Measurements from ENCODE around the gene DACT2.
"Not testable (repeated sequence)": the region's sequence is repeated elsewhere in the genome, so short reads cannot be mapped to it uniquely, and the experiment has no call there.

DACT2 gene

GRCh38 chr6:168322966-168323365, 3.4 kb upstream of the DACT2 start:
- Mint-ChIP-seq H3K4me1 (no peaks in the 10 kb centered on the region), H3K27ac (no peak overlapping the region), H3K27me3 (peaks cover 35 to 53% of the 10 kb centered on the region in 2 donors), H3K4me3 (no peak overlapping the region), H3K9me3 (peaks cover 12 to 15% of the 10 kb centered on the region in 2 donors), H3K36me3 (peaks cover 2 to 7% of the 10 kb centered on the region in 2 donors)
- DNase-seq (no peak), ATAC-seq (replicated peaks) (no peak)

GRCh38 chr6:168320634-168321033, 1.1 kb upstream of the DACT2 start:
- Mint-ChIP-seq H3K4me3 (no peak overlapping the region), H3K27me3 (peaks cover 26 to 40% of the 10 kb centered on the region in 2 donors), H3K4me1 (no peaks in the 10 kb centered on the region), H3K9me3 (peaks cover 6 to 9% of the 10 kb centered on the region in 2 donors), H3K36me3 (peaks cover 2 to 7% of the 10 kb centered on the region in 2 donors), H3K27ac (no peak overlapping the region)
- DNase-seq (no peak), ATAC-seq (replicated peaks) (no peak)

- peaks cover 2 to 7% of the 10 kb centered on the region in 2 donors for H3K36me3 Mint-ChIP-seq
- DNase-seq (no peak), ATAC-seq (replicated peaks) (no peak)
- peaks cover 29 to 41% of the 10 kb centered on the region in 2 donors for H3K27me3 Mint-ChIP-seq
- H3K9me3 Mint-ChIP-seq: peaks cover 6 to 9% of the 10 kb centered on the region in 2 donors
- H3K27ac Mint-ChIP-seq: no peak overlapping the region
- no peaks in the 10 kb centered on the region for H3K4me1 Mint-ChIP-seq
- H3K4me3 Mint-ChIP-seq: no peak overlapping the region
Observed at GRCh38 chr6:168318579-168319278, 848 bp downstream of the DACT2 start.

GRCh38 chr6:168318090-168318489, 1.5 kb downstream of the DACT2 start:
- H3K27me3 Mint-ChIP-seq: peaks cover 34 to 48% of the 10 kb centered on the region in 2 donors
- no peak for DNase-seq
- no peaks in the 10 kb centered on the region for H3K4me1 Mint-ChIP-seq
- H3K9me3 Mint-ChIP-seq: peaks cover 6 to 9% of the 10 kb centered on the region in 2 donors
- H3K36me3 Mint-ChIP-seq: peaks cover 2 to 7% of the 10 kb centered on the region in 2 donors
- no peak overlapping the region for H3K4me3 Mint-ChIP-seq
- no peak for ATAC-seq (replicated peaks)
- H3K27ac Mint-ChIP-seq: no peak overlapping the region

GRCh38 chr6:168315596-168315995, 4.0 kb downstream of the DACT2 start:
- Mint-ChIP-seq H3K36me3 (peaks cover 0 to 2% of the 10 kb centered on the region in 2 donors), H3K4me3 (no peak overlapping the region), H3K27me3 (peaks cover 23 to 33% of the 10 kb centered on the region in 2 donors), H3K4me1 (no peaks in the 10 kb centered on the region), H3K27ac (no peak overlapping the region), H3K9me3 (peaks cover 0 to 1% of the 10 kb centered on the region in 2 donors)
- ATAC-seq (replicated peaks) (no peak), DNase-seq (no peak)

- Mint-ChIP-seq H3K27me3 (peaks cover 20 to 29% of the 10 kb centered on the region in 2 donors), H3K4me3 (no peak overlapping the region), H3K4me1 (no peaks in the 10 kb centered on the region), H3K27ac (no peak overlapping the region), H3K36me3 (no peaks in the 10 kb centered on the region), H3K9me3 (no peaks in the 10 kb centered on the region)
- DNase-seq (no peak), ATAC-seq (replicated peaks) (no peak)
Observed at GRCh38 chr6:168314948-168315347, 4.6 kb downstream of the DACT2 start.

GRCh38 chr6:168314021-168314420, 5.6 kb downstream of the DACT2 start:
- Mint-ChIP-seq H3K4me3 (no peak overlapping the region), H3K36me3 (no peaks in the 10 kb centered on the region), H3K9me3 (no peaks in the 10 kb centered on the region), H3K27ac (no peak overlapping the region), H3K27me3 (peaks cover 20 to 28% of the 10 kb centered on the region in 2 donors), H3K4me1 (no peaks in the 10 kb centered on the region)
- no peak for ATAC-seq (replicated peaks)
- DNase-seq: no peak

- no peaks in the 10 kb centered on the region for H3K36me3 Mint-ChIP-seq
- peaks cover 18 to 23% of the 10 kb centered on the region in 2 donors for H3K27me3 Mint-ChIP-seq
- no peak overlapping the region for H3K4me3 Mint-ChIP-seq
- ATAC-seq (replicated peaks) (no peak), DNase-seq (no peak)
- peak overlapping the region; percentile 14 for H3K27ac Mint-ChIP-seq
- no peaks in the 10 kb centered on the region for H3K4me1 Mint-ChIP-seq
- no peaks in the 10 kb centered on the region for H3K9me3 Mint-ChIP-seq
Observed at GRCh38 chr6:168313431-168314011, 6.1 kb downstream of the DACT2 start.

GRCh38 chr6:168312125-168312507, 7.5 kb downstream of the DACT2 start:
- not testable (repeated sequence) for H3K27ac Mint-ChIP-seq; DNase-seq; H3K4me3 Mint-ChIP-seq; H3K4me1 Mint-ChIP-seq; ATAC-seq (replicated peaks); H3K9me3 Mint-ChIP-seq; H3K36me3 Mint-ChIP-seq
- H3K27me3 Mint-ChIP-seq: peaks cover 12 to 16% of the 10 kb centered on the region in 2 donors

- no peak for ATAC-seq (replicated peaks)
- H3K9me3 Mint-ChIP-seq: no peaks in the 10 kb centered on the region
- H3K27ac Mint-ChIP-seq: no peak overlapping the region
- no peak overlapping the region for H3K4me3 Mint-ChIP-seq
- no peak for DNase-seq
- H3K4me1 Mint-ChIP-seq: no peaks in the 10 kb centered on the region
- H3K36me3 Mint-ChIP-seq: no peaks in the 10 kb centered on the region
- peaks cover 12 to 16% of the 10 kb centered on the region in 2 donors for H3K27me3 Mint-ChIP-seq
Observed at GRCh38 chr6:168311410-168312124, 8.0 kb downstream of the DACT2 start.

- peaks cover 12 to 16% of the 10 kb centered on the region in 2 donors for H3K27me3 Mint-ChIP-seq
- H3K4me1 Mint-ChIP-seq: no peaks in the 10 kb centered on the region
- no peaks in the 10 kb centered on the region for H3K36me3 Mint-ChIP-seq
- H3K9me3 Mint-ChIP-seq: no peaks in the 10 kb centered on the region
- H3K4me3 Mint-ChIP-seq: no peak overlapping the region
- ATAC-seq (replicated peaks): no peak
- no peak overlapping the region for H3K27ac Mint-ChIP-seq
- DNase-seq: no peak
Observed at GRCh38 chr6:168310945-168311344, 8.6 kb downstream of the DACT2 start.

- Mint-ChIP-seq H3K27me3 (peaks cover 12 to 16% of the 10 kb centered on the region in 2 donors), H3K4me1 (no peaks in the 10 kb centered on the region), H3K4me3 (no peak overlapping the region), H3K9me3 (no peaks in the 10 kb centered on the region), H3K36me3 (no peaks in the 10 kb centered on the region), H3K27ac (no peak overlapping the region)
- ATAC-seq (replicated peaks): no peak
- DNase-seq: no peak
Observed at GRCh38 chr6:168310403-168310802, 9.2 kb downstream of the DACT2 start.

GRCh38 chr6:168309997-168310396, 9.6 kb downstream of the DACT2 start:
- no peak for ATAC-seq (replicated peaks)
- Mint-ChIP-seq H3K4me1 (no peaks in the 10 kb centered on the region), H3K36me3 (no peaks in the 10 kb centered on the region), H3K4me3 (no peak overlapping the region), H3K27ac (no peak overlapping the region), H3K9me3 (no peaks in the 10 kb centered on the region), H3K27me3 (peaks cover 12 to 16% of the 10 kb centered on the region in 2 donors)
- no peak for DNase-seq

- H3K4me3 Mint-ChIP-seq: no peak overlapping the region
- DNase-seq (no peak), ATAC-seq (replicated peaks) (no peak)
- H3K27me3 Mint-ChIP-seq: peaks cover 11 to 12% of the 10 kb centered on the region in 2 donors
- no peaks in the 10 kb centered on the region for H3K9me3 Mint-ChIP-seq
- no peak overlapping the region for H3K27ac Mint-ChIP-seq
- no peaks in the 10 kb centered on the region for H3K36me3 Mint-ChIP-seq
- no peaks in the 10 kb centered on the region for H3K4me1 Mint-ChIP-seq
Observed at GRCh38 chr6:168309183-168309582, 10.4 kb downstream of the DACT2 start.

Data from stimulated activated naive B cell treated with anti-CD40 and anti-IgM and Interleukin-4, amounts not matched to agents 10 μg/mL and 1 μg/mL and 100 μg/mL, for 72 hours (primary cell).